ENCODE results near the gene EMP3.

- no peak for TF ChIP-seq POLR2A (IDR thresholded peaks at IDR 0.05)
- TF ChIP-seq, protein P1, sequence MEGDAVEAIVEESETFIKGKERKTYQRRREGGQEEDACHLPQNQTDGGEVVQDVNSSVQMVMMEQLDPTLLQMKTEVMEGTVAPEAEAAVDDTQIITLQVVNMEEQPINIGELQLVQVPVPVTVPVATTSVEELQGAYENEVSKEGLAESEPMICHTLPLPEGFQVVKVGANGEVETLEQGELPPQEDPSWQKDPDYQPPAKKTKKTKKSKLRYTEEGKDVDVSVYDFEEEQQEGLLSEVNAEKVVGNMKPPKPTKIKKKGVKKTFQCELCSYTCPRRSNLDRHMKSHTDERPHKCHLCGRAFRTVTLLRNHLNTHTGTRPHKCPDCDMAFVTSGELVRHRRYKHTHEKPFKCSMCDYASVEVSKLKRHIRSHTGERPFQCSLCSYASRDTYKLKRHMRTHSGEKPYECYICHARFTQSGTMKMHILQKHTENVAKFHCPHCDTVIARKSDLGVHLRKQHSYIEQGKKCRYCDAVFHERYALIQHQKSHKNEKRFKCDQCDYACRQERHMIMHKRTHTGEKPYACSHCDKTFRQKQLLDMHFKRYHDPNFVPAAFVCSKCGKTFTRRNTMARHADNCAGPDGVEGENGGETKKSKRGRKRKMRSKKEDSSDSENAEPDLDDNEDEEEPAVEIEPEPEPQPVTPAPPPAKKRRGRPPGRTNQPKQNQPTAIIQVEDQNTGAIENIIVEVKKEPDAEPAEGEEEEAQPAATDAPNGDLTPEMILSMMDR (IDR thresholded peaks at IDR 0.05): no peak
Measured at GRCh38 chr19:48310227-48310626, 15.1 kb upstream of the EMP3 start.

Data from adrenal gland (tissue), 5 donors.